OCI-LY7 (cell line): ENCODE data around the gene IP6K3. TPM values are rescaled to one million over a fixed set of nuclear protein-coding genes. Genes with fewer than 3 reads are reported as not detected.

Experiments used
- BruUV-seq: library from RNA; stranded (reverse); fragments of 400-500 nt; replicated peaks from 2 replicates; lab custom pipeline; 2021; lab: Mats Ljungman, UMichigan
- CTCF ChIA-PET: fragments of 300-600 bp; sonication (Branson Sonifier 250); formaldehyde crosslinking; loops from one replicate; lab custom pipeline; 2022; ENCODE audit warnings: antibody characterized with exemption; ENCODE audit not compliant: unreplicated experiment; lab: Charles Lee
- POLR2A ChIA-PET: fragments of 300-600 bp; sonication (Branson Sonifier 250); formaldehyde crosslinking; loops from one replicate; lab custom pipeline; 2022; ENCODE audit warnings: antibody characterized with exemption; lab: Charles Lee
- DNase-seq: peaks from one replicate; pipeline ENCODE4 v3.0.0-alpha.2; 2015; ENCODE audit warnings: low spot score
- H2AFZ ChIP-seq: fragments of 200-600 bp; sonication (generic), shearing (Covaris generic); 2 replicates; pipeline ENCODE4 v1.6.1; 2014; ENCODE audit warnings: mild to moderate bottlenecking, antibody characterized with exemption, low read length, moderate library complexity
- H3K27ac ChIP-seq: fragments of 200-600 bp; sonication (generic); 2 replicates; pipeline ENCODE4 v1.5.1; 2014; ENCODE audit warnings: mixed run types, low read depth, mild to moderate bottlenecking, moderate library complexity, low read length, inconsistent platforms; ENCODE audit not compliant: poor library complexity, severe bottlenecking
- H3K36me3 ChIP-seq: fragments of 200-600 bp; sonication (generic); 2 replicates; pipeline ENCODE4 v1.6.1; 2014; ENCODE audit warnings: mild to moderate bottlenecking, antibody characterized with exemption, low read length, moderate library complexity, mixed read lengths; ENCODE audit not compliant: insufficient read depth
- H3K4me1 ChIP-seq: fragments of 200-600 bp; sonication (generic); 2 replicates; pipeline ENCODE4 v1.5.1; 2014; ENCODE audit warnings: mild to moderate bottlenecking, low read length; ENCODE audit not compliant: insufficient read depth, poor library complexity, severe bottlenecking
- H3K4me2 ChIP-seq: fragments of 200-600 bp; sonication (generic); 2 replicates; pipeline ENCODE4 v1.6.1; 2014; ENCODE audit warnings: mild to moderate bottlenecking, low read length
- H3K4me3 ChIP-seq: fragments of 200-600 bp; sonication (generic); 2 replicates; pipeline ENCODE4 v1.5.1; 2014; ENCODE audit warnings: mild to moderate bottlenecking, low read depth, low read length; ENCODE audit not compliant: poor library complexity, severe bottlenecking
- H3K79me2 ChIP-seq: fragments of 200-600 bp; sonication (generic); 2 replicates; pipeline ENCODE4 v1.6.1; 2016; ENCODE audit warnings: low read depth, mild to moderate bottlenecking, low read length, moderate library complexity, mixed read lengths; ENCODE audit not compliant: insufficient read depth
- H3K9me2 ChIP-seq: fragments of 200-600 bp; sonication (generic); 2 replicates; pipeline ENCODE4 v1.6.1; 2016; ENCODE audit warnings: mild to moderate bottlenecking, low read length, mixed read lengths; ENCODE audit not compliant: insufficient read depth
- H3K9me3 ChIP-seq: fragments of 200-600 bp; sonication (generic); 2 replicates; pipeline ENCODE4 v1.6.1; 2014; ENCODE audit warnings: mild to moderate bottlenecking, mixed run types, low read length, mixed read lengths
- H4K20me1 ChIP-seq: fragments of 200-600 bp; sonication (generic); 2 replicates; pipeline ENCODE4 v1.6.1; 2014; ENCODE audit warnings: mild to moderate bottlenecking, antibody characterized with exemption, low read length, moderate library complexity, mixed read lengths; ENCODE audit not compliant: insufficient read depth
- CTCF ChIP-seq: fragments of 200-600 bp; sonication (generic); conservative IDR thresholded peaks from 2 replicates; pipeline ENCODE4 v1.5.1; 2014; ENCODE audit warnings: mild to moderate bottlenecking, antibody characterized with exemption, low read length, moderate library complexity, mixed read lengths
- EZH2phosphoT487 ChIP-seq: fragments of 200-600 bp; sonication (generic); IDR thresholded peaks from 2 replicates; pipeline ENCODE4 v1.6.1; 2018; ENCODE audit warnings: low read depth, borderline replicate concordance, mild to moderate bottlenecking, mixed run types, antibody characterized with exemption, low read length, moderate library complexity, mixed read lengths
- intact Hi-C: fragments of 100-400 bp; cut with micrococcal nuclease; formaldehyde crosslinking; loops from one replicate; pipeline ENCODE4 v1.10.0; 2022; ENCODE audit not compliant: unreplicated experiment
- microRNA-seq: library from miRNA; unstranded; fragments of <30 nt; microRNA quantifications from one replicate; pipeline ENCODE4 v1.2.0, GENCODE V29; 2022; ENCODE audit warnings: borderline replicate concordance
- small RNA-seq: library from RNA; depleted of rRNA; stranded (forward); fragments of <200 nt; gene quantifications from one replicate; pipeline ENCODE3, GENCODE V24; 2014
- total RNA-seq, 2 experiments: library from RNA; depleted of rRNA in 1 of 2; stranded (reverse); fragments of >200 nt in 1 of 2; shearing (Covaris generic) in 1 of 2; gene quantifications; 2 replicates each; pipeline ENCODE4 v1.2.3, GENCODE V29; 2014 to 2022

IP6K3 gene
- total RNA-seq, 2 experiments from 2014 or later = not detected

- no peaks in the 10 kb centered on the region for H4K20me1 ChIP-seq
- TF ChIP-seq EZH2phosphoT487 = no peak
- TF ChIP-seq CTCF = no peak
- H3K9me3 ChIP-seq = no peaks in the 10 kb centered on the region
- no peak overlapping the region for H3K27ac ChIP-seq
- BruUV-seq = no TSS peak
- CTCF ChIA-PET = interaction anchor here (0.8 kb wide), 1 partner anchor 50 kb away, joined by 5 read pairs; no protein-coding TSS in a partner anchor
- no peaks in the 10 kb centered on the region for H3K79me2 ChIP-seq
- peaks cover 6% of the 10 kb centered on the region for H3K4me1 ChIP-seq
- H3K36me3 ChIP-seq = peaks cover 100% of the 10 kb centered on the region
- no peak overlapping the region for H2AFZ ChIP-seq
- no peak overlapping the region for H3K4me2 ChIP-seq
- no peaks in the 10 kb centered on the region for H3K9me2 ChIP-seq
- no peak overlapping the region for H3K4me3 ChIP-seq
- no peak for DNase-seq
- intact Hi-C loops = no loop called here
- POLR2A ChIA-PET = no interaction called here
Observed at GRCh38 chr6:33671744-33672072, 75.0 kb downstream of the IP6K3 start.

Small RNAs within 50 kb of the gene (microRNA-seq; reads per million reads assigned to microRNA genes)
- 25.0 reads per million, percentile 33 among the genes with 10 or more reads in this experiment for gene MIR3934

Small RNAs within 50 kb of the gene (small RNA-seq; reads per million reads assigned to genes)
- gene MIR3934 = not detected

Other genes starting within 250 kb of the IP6K3 start
- gene BAK1, start 166.6 kb downstream of the IP6K3 start, total RNA-seq (2014; rRNA removed; shearing (Covaris generic)) = 10.6 and 13.9 TPM in 2 replicates
- gene BAK1, start 166.6 kb downstream of the IP6K3 start, total RNA-seq (2022) = 29.9 and 33.8 TPM in 2 replicates
- 47.8 and 56.6 TPM in 2 replicates for gene ITPR3, start 125.6 kb downstream of the IP6K3 start, total RNA-seq (2014; rRNA removed; shearing (Covaris generic))
- gene ITPR3, start 125.6 kb downstream of the IP6K3 start, total RNA-seq (2022) = 83.5 and 88.6 TPM in 2 replicates
- 64.9 and 82.1 TPM in 2 replicates for gene UQCC2, start 35.2 kb downstream of the IP6K3 start, total RNA-seq (2014; rRNA removed; shearing (Covaris generic))
- 85.3 and 88.2 TPM in 2 replicates for gene UQCC2, start 35.2 kb downstream of the IP6K3 start, total RNA-seq (2022)
- gene LEMD2, start 42.2 kb upstream of the IP6K3 start, total RNA-seq (2014; rRNA removed; shearing (Covaris generic)) = 59.2 and 62.2 TPM in 2 replicates
- 66.9 and 77.8 TPM in 2 replicates for gene LEMD2, start 42.2 kb upstream of the IP6K3 start, total RNA-seq (2022)
- gene MLN, start 57.1 kb upstream of the IP6K3 start, total RNA-seq (2014; rRNA removed; shearing (Covaris generic)) = not detected in 2 replicates
- gene MLN, start 57.1 kb upstream of the IP6K3 start, total RNA-seq (2022) = not detected in 2 replicates